Measurements from ENCODE around the gene PTPRG. TPM values are rescaled to one million over a fixed set of nuclear protein-coding genes. Genes with fewer than 3 reads are reported as not detected.

PTPRG gene
- total RNA-seq, 2 experiments from 2014 or later = 0.03 to 0.05 TPM

DNA sequence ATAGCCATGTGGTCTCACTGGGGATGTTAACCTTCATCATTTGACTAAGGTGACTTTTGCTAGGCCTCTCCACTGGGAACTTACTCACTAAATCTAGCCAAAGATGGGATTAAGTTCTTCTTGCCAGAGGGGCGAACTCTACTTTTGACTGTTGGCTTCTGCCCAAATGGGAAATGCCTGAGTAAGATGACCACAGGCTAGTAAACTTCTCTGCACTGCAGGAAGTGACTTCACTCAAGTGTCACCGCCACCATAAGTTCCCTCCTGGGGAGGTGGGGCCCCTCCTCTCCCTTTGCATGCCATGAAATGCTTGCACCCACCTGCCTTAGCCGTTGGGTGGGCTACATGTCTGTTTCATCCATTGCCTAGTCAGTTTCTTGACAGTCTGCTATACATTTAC lies 423.6 kb downstream of the PTPRG start:
- H3K27ac Mint-ChIP-seq = no peak overlapping the region
- H3K36me3 Mint-ChIP-seq (ENCODE audit: low read depth) = no peaks in the 10 kb centered on the region
- CTCF ChIA-PET = no interaction called here
- no peaks in the 10 kb centered on the region for H3K27me3 ChIP-seq (ENCODE audit: control insufficient read depth in 1 of 2, insufficient read depth in 2 of 2, low read length in 2 of 2)
- no peak overlapping the region for H3K4me3 ChIP-seq (ENCODE audit: low read length)
- no peak overlapping the region for H3K4me3 Mint-ChIP-seq
- no peaks in the 10 kb centered on the region for H3K27me3 Mint-ChIP-seq
- no peak overlapping the region for H3K27ac ChIP-seq (ENCODE audit: low read depth in 1 of 2, low read length in 2 of 2)
- ATAC-seq (ENCODE audit: poor library complexity) (no peak), DNase-seq (no peak)
- H3K36me3 ChIP-seq (ENCODE audit: insufficient read depth, low read length) = no peaks in the 10 kb centered on the region
- H3K9me3 Mint-ChIP-seq = no peaks in the 10 kb centered on the region
- H3K4me1 Mint-ChIP-seq (ENCODE audit: low read depth) = no peaks in the 10 kb centered on the region
- H3K9me3 ChIP-seq (ENCODE audit: control insufficient read depth in 1 of 2, insufficient read depth in 1 of 2, low read length in 2 of 2) = no peaks in the 10 kb centered on the region
- TF ChIP-seq, protein P1, sequence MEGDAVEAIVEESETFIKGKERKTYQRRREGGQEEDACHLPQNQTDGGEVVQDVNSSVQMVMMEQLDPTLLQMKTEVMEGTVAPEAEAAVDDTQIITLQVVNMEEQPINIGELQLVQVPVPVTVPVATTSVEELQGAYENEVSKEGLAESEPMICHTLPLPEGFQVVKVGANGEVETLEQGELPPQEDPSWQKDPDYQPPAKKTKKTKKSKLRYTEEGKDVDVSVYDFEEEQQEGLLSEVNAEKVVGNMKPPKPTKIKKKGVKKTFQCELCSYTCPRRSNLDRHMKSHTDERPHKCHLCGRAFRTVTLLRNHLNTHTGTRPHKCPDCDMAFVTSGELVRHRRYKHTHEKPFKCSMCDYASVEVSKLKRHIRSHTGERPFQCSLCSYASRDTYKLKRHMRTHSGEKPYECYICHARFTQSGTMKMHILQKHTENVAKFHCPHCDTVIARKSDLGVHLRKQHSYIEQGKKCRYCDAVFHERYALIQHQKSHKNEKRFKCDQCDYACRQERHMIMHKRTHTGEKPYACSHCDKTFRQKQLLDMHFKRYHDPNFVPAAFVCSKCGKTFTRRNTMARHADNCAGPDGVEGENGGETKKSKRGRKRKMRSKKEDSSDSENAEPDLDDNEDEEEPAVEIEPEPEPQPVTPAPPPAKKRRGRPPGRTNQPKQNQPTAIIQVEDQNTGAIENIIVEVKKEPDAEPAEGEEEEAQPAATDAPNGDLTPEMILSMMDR (IDR thresholded peaks at IDR 0.05) = no peak
- H3K4me1 ChIP-seq (ENCODE audit: insufficient read depth, low read length) = no peaks in the 10 kb centered on the region
- POLR2A ChIA-PET = no interaction called here
- intact Hi-C loops (cut with DNase I, micrococcal nuclease) = no loop called here

DNA sequence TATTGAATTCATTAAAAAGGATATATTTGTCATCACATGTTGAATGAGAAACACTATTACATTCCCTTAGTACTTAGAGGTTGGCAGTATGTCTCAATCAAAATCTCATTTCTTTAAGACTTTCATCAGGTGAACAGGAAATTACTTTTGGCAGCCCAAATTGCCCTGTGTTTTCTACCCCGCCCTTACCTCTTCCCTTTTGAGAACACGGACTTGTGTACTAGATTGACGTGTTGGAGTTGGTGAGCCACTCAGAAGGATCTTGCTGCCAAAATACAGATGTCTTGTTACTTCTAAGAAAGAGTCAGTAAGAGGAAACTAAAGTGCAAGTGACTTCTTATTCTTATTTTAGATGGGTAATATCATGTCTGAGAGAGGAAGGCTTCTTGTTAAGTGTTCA lies 425.1 kb downstream of the PTPRG start:
- intact Hi-C loops (cut with DNase I, micrococcal nuclease) = no loop called here
- no peak for DNase-seq
- no peak overlapping the region for H3K4me3 ChIP-seq (ENCODE audit: low read length)
- ATAC-seq (ENCODE audit: poor library complexity) = no peak
- no peaks in the 10 kb centered on the region for H3K27me3 ChIP-seq (ENCODE audit: control insufficient read depth in 1 of 2, insufficient read depth in 2 of 2, low read length in 2 of 2)
- H3K4me1 ChIP-seq (ENCODE audit: insufficient read depth, low read length) = no peaks in the 10 kb centered on the region
- Mint-ChIP-seq H3K9me3 (no peaks in the 10 kb centered on the region), H3K36me3 (ENCODE audit: low read depth) (no peaks in the 10 kb centered on the region), H3K27ac (no peak overlapping the region), H3K4me1 (ENCODE audit: low read depth) (no peaks in the 10 kb centered on the region), H3K4me3 (no peak overlapping the region), H3K27me3 (no peaks in the 10 kb centered on the region)
- ChIA-PET CTCF (no interaction called here), POLR2A (no interaction called here)
- no peak overlapping the region for H3K27ac ChIP-seq (ENCODE audit: low read depth in 1 of 2, low read length in 2 of 2)
- H3K36me3 ChIP-seq (ENCODE audit: insufficient read depth, low read length) = no peaks in the 10 kb centered on the region
- TF ChIP-seq, protein P1 (IDR thresholded peaks at IDR 0.05) = no peak
- H3K9me3 ChIP-seq (ENCODE audit: control insufficient read depth in 1 of 2, insufficient read depth in 1 of 2, low read length in 2 of 2) = no peaks in the 10 kb centered on the region

DNA sequence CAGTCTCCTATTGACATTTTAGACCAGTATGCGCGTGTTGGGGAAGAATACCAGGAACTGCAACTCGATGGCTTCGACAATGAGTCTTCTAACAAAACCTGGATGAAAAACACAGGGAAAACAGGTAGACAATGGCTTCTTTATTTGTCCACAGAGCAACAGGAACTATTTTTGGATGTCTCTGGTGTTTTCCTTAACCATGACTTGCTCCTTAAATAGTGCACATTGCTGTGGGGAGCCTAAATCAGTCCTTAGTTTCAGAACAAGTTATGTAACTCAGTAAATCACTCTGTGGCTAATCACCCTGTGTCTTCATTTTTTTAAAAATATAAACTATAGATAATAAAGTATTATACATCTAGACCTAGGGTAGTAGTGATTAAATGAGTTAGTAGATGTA lies 428.3 kb downstream of the PTPRG start:
- Histone ChIP-seq H3K36me3 (ENCODE audit: insufficient read depth, low read length) (no peaks in the 10 kb centered on the region), H3K27me3 (ENCODE audit: control insufficient read depth in 1 of 2, insufficient read depth in 2 of 2, low read length in 2 of 2) (no peaks in the 10 kb centered on the region), H3K27ac (ENCODE audit: low read depth in 1 of 2, low read length in 2 of 2) (no peak overlapping the region), H3K4me1 (ENCODE audit: insufficient read depth, low read length) (no peaks in the 10 kb centered on the region), H3K9me3 (ENCODE audit: control insufficient read depth in 1 of 2, insufficient read depth in 1 of 2, low read length in 2 of 2) (peaks cover 0 to 5% of the 10 kb centered on the region in 2 experiments), H3K4me3 (ENCODE audit: low read length) (no peak overlapping the region)
- POLR2A ChIA-PET = no interaction called here
- intact Hi-C loops (cut with DNase I, micrococcal nuclease) = no loop called here
- CTCF ChIA-PET = no interaction called here
- Mint-ChIP-seq H3K27me3 (no peaks in the 10 kb centered on the region), H3K4me1 (ENCODE audit: low read depth) (no peaks in the 10 kb centered on the region), H3K4me3 (no peak overlapping the region), H3K36me3 (ENCODE audit: low read depth) (no peaks in the 10 kb centered on the region), H3K9me3 (no peaks in the 10 kb centered on the region), H3K27ac (no peak overlapping the region)
- ATAC-seq (ENCODE audit: poor library complexity) (no peak), DNase-seq (no peak)
- TF ChIP-seq, protein P1 (IDR thresholded peaks at IDR 0.05) = no peak

Data from CD4-positive, alpha-beta T cell (primary cell).